GM23248 (cell line): Measurements from ENCODE around the gene FAM72D. TPM values are rescaled to one million over a fixed set of nuclear protein-coding genes. Genes with fewer than 3 reads are reported as not detected.
"Not testable (repeated sequence)": the region's sequence is repeated elsewhere in the genome, so short reads cannot be mapped to it uniquely, and the experiment has no call there.

Experiments
- DNase-seq: peaks from one replicate; pipeline ENCODE4 v3.0.0-alpha.2; 2015
- H2AFZ ChIP-seq: fragments of 200-600 bp; sonication (generic); 2 replicates; pipeline ENCODE4 v1.6.1; 2016; ENCODE audit warnings: antibody characterized with exemption
- H3F3A ChIP-seq: fragments of 200-600 bp; sonication (generic); 2 replicates; pipeline ENCODE4 v1.6.1; 2016; ENCODE audit warnings: mild to moderate bottlenecking, antibody characterized with exemption, mixed run types; ENCODE audit not compliant: insufficient read depth
- H3K27ac ChIP-seq: fragments of 200-600 bp; sonication (generic); 2 replicates; pipeline ENCODE4 v1.5.1; 2016; ENCODE audit warnings: mild to moderate bottlenecking
- H3K27me3 ChIP-seq: fragments of 200-600 bp; sonication (generic); replicated peaks from 2 replicates; pipeline ENCODE4 v1.6.1; 2016; ENCODE audit warnings: mild to moderate bottlenecking; ENCODE audit not compliant: insufficient read depth
- H3K36me3 ChIP-seq: fragments of 200-600 bp; sonication (generic); 2 replicates; pipeline ENCODE4 v1.6.1; 2016; ENCODE audit warnings: low read depth, mild to moderate bottlenecking
- H3K4me1 ChIP-seq: fragments of 200-600 bp; sonication (generic); 2 replicates; pipeline ENCODE4 v1.6.1; 2016; ENCODE audit warnings: mild to moderate bottlenecking; ENCODE audit not compliant: insufficient read depth
- H3K4me2 ChIP-seq: fragments of 200-600 bp; sonication (generic); one replicate; pipeline ENCODE4 v1.6.1; 2016; ENCODE audit warnings: mild to moderate bottlenecking; ENCODE audit not compliant: unreplicated experiment
- H3K4me3 ChIP-seq: fragments of 200-600 bp; sonication (generic); 2 replicates; pipeline ENCODE4 v1.5.1; 2016; ENCODE audit warnings: mild to moderate bottlenecking
- H3K79me2 ChIP-seq: fragments of 200-600 bp; sonication (generic); 2 replicates; pipeline ENCODE4 v1.6.1; 2016; ENCODE audit warnings: mild to moderate bottlenecking; ENCODE audit not compliant: insufficient read depth
- H3K9ac ChIP-seq: fragments of 200-600 bp; sonication (generic); 2 replicates; pipeline ENCODE4 v1.6.1; 2016; ENCODE audit warnings: mild to moderate bottlenecking
- H3K9me2 ChIP-seq: fragments of 200-600 bp; sonication (generic); 2 replicates; pipeline ENCODE4 v1.6.1; 2016; ENCODE audit warnings: mixed run types, mild to moderate bottlenecking, moderate library complexity; ENCODE audit not compliant: insufficient read depth
- H3K9me3 ChIP-seq: fragments of 200-600 bp; sonication (generic); one replicate; pipeline ENCODE4 v1.6.1; 2017; ENCODE audit warnings: low read depth
- H4K20me1 ChIP-seq: fragments of 200-600 bp; sonication (generic); 2 replicates; pipeline ENCODE4 v1.6.0; 2016; ENCODE audit not compliant: insufficient read depth
- WGBS, 2 experiments: methylation state at CpG; one replicate each; pipeline ENCODE4 v1.1.6; 2015 to 2017; ENCODE audit warnings: low lambda C conversion rate in 2 of 2, low coverage in 1 of 2; ENCODE audit errors: missing lambda C conversion rate in 2 of 2; 5-methylcytosine and 5-hydroxymethylcytosine counted together
- in situ Hi-C: fragments of 300-500 bp; cut with MboI; formaldehyde crosslinking; loops from 2 replicates; pipeline ENCODE4 v1.15.0; 2020
- polyA plus RNA-seq: library from polyadenylated mRNA; unstranded; fragments of >200 nt; fragmentation: Nextera tagmentation; extraction: Ambion mirVana; gene quantifications from 2 replicates; pipeline ENCODE4 v1.2.1, GENCODE V29; 2016
- total RNA-seq: library from RNA; depleted of rRNA; stranded (reverse); fragments of >200 nt; shearing (Covaris generic); gene quantifications from 2 replicates; pipeline ENCODE4 v1.2.3, GENCODE V29; 2014; rRNA removed

Gene FAM72D
- total and polyA plus RNA-seq, 2 experiments from 2014 or later: 0.43 to 1.6 TPM

DNA sequence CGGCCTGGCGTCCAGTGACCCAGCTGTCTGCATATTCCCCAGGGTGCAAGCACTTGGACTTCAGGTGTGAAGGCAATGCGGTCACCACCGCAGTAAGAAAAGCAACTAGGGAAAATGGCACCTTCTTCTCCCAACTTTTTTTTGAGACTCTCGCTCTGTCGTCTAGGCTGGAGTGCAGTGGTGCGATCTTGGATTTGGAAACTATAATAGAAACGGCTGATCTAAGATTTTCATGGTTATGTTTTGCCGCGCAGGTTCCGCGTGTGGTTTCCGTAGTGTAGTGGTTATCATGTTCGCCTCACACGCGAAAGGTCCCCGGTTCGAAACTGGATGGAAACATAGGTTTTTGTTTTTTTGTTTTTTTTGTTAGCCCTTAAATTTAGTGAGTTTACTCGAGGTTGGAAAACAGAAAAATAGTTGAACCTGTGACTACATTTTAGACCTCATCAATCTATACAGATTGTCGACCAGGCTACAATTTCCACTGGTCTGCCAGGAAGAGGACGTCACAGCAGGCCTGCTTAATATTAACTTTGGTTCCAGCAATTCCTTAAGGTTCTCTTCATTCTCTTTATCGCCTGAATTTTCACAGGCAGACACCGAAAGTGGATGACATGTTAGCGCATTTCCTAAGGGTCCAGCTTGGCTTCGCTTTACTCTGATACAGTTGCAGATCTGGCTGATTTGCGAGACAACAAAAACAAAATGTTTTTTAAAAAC is 61.3 kb downstream of the FAM72D start:
- H3K9ac ChIP-seq, H3K27ac ChIP-seq, H3K4me2 ChIP-seq, in situ Hi-C loops, H3K9me3 ChIP-seq, H3K79me2 ChIP-seq, H3K36me3 ChIP-seq, H2AFZ ChIP-seq, H3F3A ChIP-seq, H4K20me1 ChIP-seq, H3K4me1 ChIP-seq, H3K9me2 ChIP-seq, H3K27me3 ChIP-seq: not testable (repeated sequence)
- WGBS, 2 experiments: 8 to 13% methylated on average over 17 to 20 of the region's 26 CpGs
- DNase-seq: peak; percentile 66
- peak overlapping the region; percentile 65 for H3K4me3 ChIP-seq

- H2AFZ ChIP-seq, DNase-seq, H3K4me2 ChIP-seq, H3K9me2 ChIP-seq, H3F3A ChIP-seq, H3K36me3 ChIP-seq, H3K9ac ChIP-seq, H3K27me3 ChIP-seq, H3K4me1 ChIP-seq, in situ Hi-C loops, H3K79me2 ChIP-seq, H3K4me3 ChIP-seq, H3K27ac ChIP-seq, H4K20me1 ChIP-seq, H3K9me3 ChIP-seq: not testable (repeated sequence)
- WGBS, 2 experiments: no CpG with 5 or more reads among the region's 14 CpGs
Measured at GRCh38 chr1:145157715-145158114, 61.9 kb downstream of the FAM72D start.

DNA sequence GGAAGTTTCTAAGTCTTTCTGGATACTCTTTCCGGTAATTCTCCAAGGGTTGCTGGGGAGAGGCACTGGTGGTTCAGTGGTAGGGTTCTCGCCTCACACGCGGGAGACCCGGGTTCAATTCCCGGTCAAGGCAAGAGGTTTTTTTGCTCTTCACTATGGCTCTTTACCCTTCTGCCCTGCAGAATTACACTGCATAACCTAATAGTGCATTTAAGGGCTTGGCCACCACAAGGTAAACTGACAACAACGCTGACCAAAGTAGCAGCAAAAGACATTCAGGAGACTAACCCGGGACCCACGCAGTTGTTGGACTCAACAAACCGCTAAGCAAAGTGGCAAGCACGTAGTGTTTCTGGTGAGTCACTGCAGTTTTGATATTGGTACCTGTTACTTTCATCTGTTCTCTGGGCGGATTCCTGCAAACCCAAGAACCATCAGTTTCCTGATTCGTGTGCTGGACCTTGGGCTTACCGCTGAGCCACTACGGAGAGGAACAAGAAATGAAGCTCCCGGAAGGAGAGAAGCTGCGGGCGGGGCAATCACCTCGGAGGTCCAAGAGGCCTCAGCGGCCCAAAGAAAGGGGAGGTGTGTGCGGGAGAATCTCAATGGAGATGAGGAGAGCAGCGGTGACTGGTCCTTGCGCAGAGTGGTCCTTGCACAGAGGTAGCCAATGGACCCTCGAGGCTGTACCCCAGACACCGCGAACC is 65.4 kb downstream of the FAM72D start:
- H3K27ac ChIP-seq, H3K4me1 ChIP-seq, H3K27me3 ChIP-seq, H3K36me3 ChIP-seq, in situ Hi-C loops, H3K9ac ChIP-seq, H2AFZ ChIP-seq, H4K20me1 ChIP-seq, H3K4me3 ChIP-seq, DNase-seq, H3K79me2 ChIP-seq, H3F3A ChIP-seq, H3K9me3 ChIP-seq, H3K4me2 ChIP-seq, H3K9me2 ChIP-seq: not testable (repeated sequence)
- 9 to 13% methylated on average over 7 to 8 of the region's 26 CpGs for WGBS, 2 experiments

Other genes starting within 250 kb of the FAM72D start
- 12.6 and 16.1 TPM in 2 replicates for gene SRGAP2B, start 646 bp upstream of the FAM72D start, total RNA-seq
- 12.6 and 12.8 TPM in 2 replicates for gene SRGAP2B, start 646 bp upstream of the FAM72D start, polyA plus RNA-seq
- gene PPIAL4D, start 146.2 kb downstream of the FAM72D start, total RNA-seq: not detected in 2 replicates
- gene PPIAL4D, start 146.2 kb downstream of the FAM72D start, polyA plus RNA-seq: not detected in 2 replicates